ENCODE results near the gene EHMT1.
"Not testable (repeated sequence)": the region's sequence is repeated elsewhere in the genome, so short reads cannot be mapped to it uniquely, and the experiment has no call there.

Gene EHMT1

GRCh38 chr9:137696136-137696925 lies 77.5 kb downstream of the EHMT1 start:
- no peak for DNase-seq

- DNase-seq: no peak
These were observed 78.4 kb downstream of the EHMT1 start for GRCh38 chr9:137697193-137697592.

GRCh38 chr9:137697832-137698231 lies 79.0 kb downstream of the EHMT1 start:
- DNase-seq: no peak

- DNase-seq: no peak
These were observed 82.1 kb downstream of the EHMT1 start for GRCh38 chr9:137700911-137701310.

GRCh38 chr9:137702615-137703379 lies 84.0 kb downstream of the EHMT1 start:
- no peak for DNase-seq

- DNase-seq: no peak
These were observed 85.2 kb downstream of the EHMT1 start for GRCh38 chr9:137703842-137704508.

- no peak for DNase-seq
These were observed 86.6 kb downstream of the EHMT1 start for GRCh38 chr9:137705443-137705863.

GRCh38 chr9:137705906-137706305 lies 87.1 kb downstream of the EHMT1 start:
- no peak for DNase-seq

GRCh38 chr9:137707361-137707760 lies 88.6 kb downstream of the EHMT1 start:
- no peak for DNase-seq

GRCh38 chr9:137708590-137709284 lies 89.9 kb downstream of the EHMT1 start:
- no peak for DNase-seq

GRCh38 chr9:137709411-137710101 lies 90.8 kb downstream of the EHMT1 start:
- no peak for DNase-seq

GRCh38 chr9:137710704-137711103 lies 91.9 kb downstream of the EHMT1 start:
- no peak for DNase-seq

GRCh38 chr9:137711678-137712105 lies 92.9 kb downstream of the EHMT1 start:
- no peak for DNase-seq

- DNase-seq: no peak
These were observed 96.5 kb downstream of the EHMT1 start for GRCh38 chr9:137715321-137715720.

- DNase-seq: not testable (repeated sequence)
These were observed 97.3 kb downstream of the EHMT1 start for GRCh38 chr9:137715866-137716693.

GRCh38 chr9:137716694-137717287 lies 98.0 kb downstream of the EHMT1 start:
- DNase-seq: no peak

- DNase-seq: no peak
These were observed 99.0 kb downstream of the EHMT1 start for GRCh38 chr9:137717776-137718327.

- DNase-seq: no peak
These were observed 100.4 kb downstream of the EHMT1 start for GRCh38 chr9:137719194-137719593.

GRCh38 chr9:137720571-137721110 lies 101.8 kb downstream of the EHMT1 start:
- DNase-seq: no peak

- DNase-seq: no peak
These were observed 102.7 kb downstream of the EHMT1 start for GRCh38 chr9:137721479-137721878.
